ENCODE measurements around the gene ATG5. TPM values are rescaled to one million over a fixed set of nuclear protein-coding genes. Genes with fewer than 3 reads are reported as not detected.

Gene ATG5
- polyA plus RNA-seq, 4 donors, result 40.6 to 60.4 (median 50.0) TPM

GRCh38 chr6:106185615-106186014 lies 139.9 kb downstream of the ATG5 start:
- no peak for DNase-seq (ENCODE audit: low read depth in 4 of 4, low spot score in 3 of 4)

- no peak for DNase-seq (ENCODE audit: low read depth in 4 of 4, low spot score in 3 of 4)
Measured at GRCh38 chr6:106184629-106185028, 140.9 kb downstream of the ATG5 start.

- DNase-seq (ENCODE audit: low read depth in 4 of 4, low spot score in 3 of 4), result no peak
Measured at GRCh38 chr6:106183430-106183829, 142.1 kb downstream of the ATG5 start.

GRCh38 chr6:106182455-106182854 lies 143.1 kb downstream of the ATG5 start:
- no peak for DNase-seq (ENCODE audit: low read depth in 4 of 4, low spot score in 3 of 4)

- DNase-seq (ENCODE audit: low read depth in 4 of 4, low spot score in 3 of 4), result no peak
Measured at GRCh38 chr6:106181664-106182418, 143.7 kb downstream of the ATG5 start.

- no peak for DNase-seq (ENCODE audit: low read depth in 4 of 4, low spot score in 3 of 4)
Measured at GRCh38 chr6:106180208-106180607, 145.4 kb downstream of the ATG5 start.

- no peak for DNase-seq (ENCODE audit: low read depth in 4 of 4, low spot score in 3 of 4)
Measured at GRCh38 chr6:106178900-106179299, 146.7 kb downstream of the ATG5 start.

GRCh38 chr6:106177786-106178185 lies 147.8 kb downstream of the ATG5 start:
- DNase-seq (ENCODE audit: low read depth in 4 of 4, low spot score in 3 of 4), result no peak

GRCh38 chr6:106173124-106173879 lies 152.3 kb downstream of the ATG5 start:
- no peak for DNase-seq (ENCODE audit: low read depth in 4 of 4, low spot score in 3 of 4)

GRCh38 chr6:106170030-106170791 lies 155.3 kb downstream of the ATG5 start:
- no peak for DNase-seq (ENCODE audit: low read depth in 4 of 4, low spot score in 3 of 4)

GRCh38 chr6:106169517-106169916 lies 156.0 kb downstream of the ATG5 start:
- DNase-seq (ENCODE audit: low read depth in 4 of 4, low spot score in 3 of 4), result no peak

GRCh38 chr6:106168097-106168888 lies 157.3 kb downstream of the ATG5 start:
- no peak for DNase-seq (ENCODE audit: low read depth in 4 of 4, low spot score in 3 of 4)

- no peak for DNase-seq (ENCODE audit: low read depth in 4 of 4, low spot score in 3 of 4)
Measured at GRCh38 chr6:106167096-106167814, 158.3 kb downstream of the ATG5 start.

- DNase-seq (ENCODE audit: low read depth in 4 of 4, low spot score in 3 of 4), result no peak
Measured at GRCh38 chr6:106165885-106166485, 159.6 kb downstream of the ATG5 start.

GRCh38 chr6:106163966-106164877 lies 161.3 kb downstream of the ATG5 start:
- no peak for DNase-seq (ENCODE audit: low read depth in 4 of 4, low spot score in 3 of 4)

- no peak for DNase-seq (ENCODE audit: low read depth in 4 of 4, low spot score in 3 of 4)
Measured at GRCh38 chr6:106163446-106163965, 162.1 kb downstream of the ATG5 start.

GRCh38 chr6:106162921-106163320 lies 162.6 kb downstream of the ATG5 start:
- DNase-seq (ENCODE audit: low read depth in 4 of 4, low spot score in 3 of 4), result no peak

GRCh38 chr6:106161893-106162292 lies 163.7 kb downstream of the ATG5 start:
- DNase-seq (ENCODE audit: low read depth in 4 of 4, low spot score in 3 of 4), result no peak
